H9 (cell line): Measurements from ENCODE around the gene PLD1. TPM values are rescaled to one million over a fixed set of nuclear protein-coding genes. Genes with fewer than 3 reads are reported as not detected.

Experiments used
- DNase-seq: peaks from one replicate; pipeline ENCODE4 v3.0.0-alpha.2; 2017
- H2AFZ ChIP-seq: one replicate; pipeline ENCODE4 v1.6.1; 2013; ENCODE audit warnings: mild to moderate bottlenecking, low read length, control low read depth, moderate library complexity
- H2AK5ac ChIP-seq: 2 replicates; pipeline ENCODE4 v1.6.1; 2013; ENCODE audit warnings: low read length, control low read depth, mixed read lengths; ENCODE audit not compliant: insufficient read length
- H2BK120ac ChIP-seq: one replicate; pipeline ENCODE4 v1.6.1; 2013; ENCODE audit warnings: low read depth, mild to moderate bottlenecking, low read length, control low read depth, inconsistent platforms; ENCODE audit not compliant: poor library complexity, severe bottlenecking
- H2BK12ac ChIP-seq: 2 replicates; pipeline ENCODE4 v1.6.1; 2013; ENCODE audit warnings: low read length, control low read depth, mixed read lengths, low read depth; ENCODE audit not compliant: insufficient read length
- H2BK15ac ChIP-seq: 2 replicates; pipeline ENCODE4 v1.6.1; 2013; ENCODE audit warnings: low read depth, low read length, control low read depth
- H2BK20ac ChIP-seq: one replicate; pipeline ENCODE4 v1.6.1; 2013; ENCODE audit warnings: low read depth, mild to moderate bottlenecking, low read length, control low read depth, inconsistent platforms; ENCODE audit not compliant: poor library complexity, severe bottlenecking
- H2BK5ac ChIP-seq: 2 replicates; pipeline ENCODE4 v1.6.1; 2013; ENCODE audit warnings: low read length, control low read depth, mixed read lengths; ENCODE audit not compliant: insufficient read length
- H3K14ac ChIP-seq: 2 replicates; pipeline ENCODE4 v1.6.1; 2013; ENCODE audit warnings: low read length, control low read depth; ENCODE audit not compliant: insufficient read depth
- H3K18ac ChIP-seq: 2 replicates; pipeline ENCODE4 v1.6.1; 2013; ENCODE audit warnings: low read depth, mild to moderate bottlenecking, mixed read lengths, low read length, control low read depth; ENCODE audit not compliant: insufficient read length
- H3K23ac ChIP-seq: 2 replicates; pipeline ENCODE4 v1.6.1; 2013; ENCODE audit warnings: low read length, control low read depth, mixed read lengths, low read depth; ENCODE audit not compliant: insufficient read length
- H3K23me2 ChIP-seq: 2 replicates; pipeline ENCODE4 v1.6.1; 2013; ENCODE audit warnings: low read depth, mild to moderate bottlenecking, mixed read lengths, low read length, control low read depth; ENCODE audit not compliant: insufficient read length, poor library complexity, severe bottlenecking
- H3K27ac ChIP-seq: 2 replicates; pipeline ENCODE4 v1.5.1; 2013; ENCODE audit warnings: low read length, control low read depth, mixed read lengths, low read depth; ENCODE audit not compliant: insufficient read length
- H3K27me3 ChIP-seq: 2 replicates; pipeline ENCODE4 v1.6.1; 2013; ENCODE audit warnings: low read length, control low read depth, inconsistent platforms; ENCODE audit not compliant: insufficient read depth
- H3K4ac ChIP-seq: 2 replicates; pipeline ENCODE4 v1.6.1; 2013; ENCODE audit warnings: low read depth, mild to moderate bottlenecking, control low read depth, inconsistent platforms, low read length, moderate library complexity
- H3K4me1 ChIP-seq: 2 replicates; pipeline ENCODE4 v1.6.1; 2013; ENCODE audit warnings: low read length, control low read depth, inconsistent platforms; ENCODE audit not compliant: insufficient read depth
- H3K4me2 ChIP-seq: 2 replicates; pipeline ENCODE4 v1.6.1; 2013; ENCODE audit warnings: low read length, control low read depth, mixed read lengths; ENCODE audit not compliant: insufficient read length, insufficient read depth
- H3K56ac ChIP-seq: 2 replicates; pipeline ENCODE4 v1.6.1; 2013; ENCODE audit warnings: low read depth, mild to moderate bottlenecking, mixed read lengths, low read length, control low read depth; ENCODE audit not compliant: insufficient read length
- H3K79me1 ChIP-seq: 2 replicates; pipeline ENCODE4 v1.6.1; 2013; ENCODE audit warnings: low read depth, mild to moderate bottlenecking, moderate library complexity, low read length, control low read depth, inconsistent platforms; ENCODE audit not compliant: insufficient read depth, poor library complexity, severe bottlenecking
- H3K79me2 ChIP-seq: 2 replicates; pipeline ENCODE4 v1.6.1; 2013; ENCODE audit warnings: low read length, control low read depth, inconsistent platforms; ENCODE audit not compliant: insufficient read depth
- H3K9ac ChIP-seq: 2 replicates; pipeline ENCODE4 v1.6.1; 2013; ENCODE audit warnings: low read length, control low read depth, mixed read lengths; ENCODE audit not compliant: insufficient read length; ENCODE audit errors: extremely low read depth
- H3K9me3 ChIP-seq: one replicate; pipeline ENCODE4 v1.6.1; 2013; ENCODE audit warnings: low read depth, low read length, inconsistent platforms; ENCODE audit not compliant: control insufficient read depth
- H3T11ph ChIP-seq: one replicate; pipeline ENCODE4 v1.6.1; 2013; ENCODE audit warnings: mild to moderate bottlenecking, low read length, control low read depth, inconsistent platforms
- H4K20me1 ChIP-seq: one replicate; pipeline ENCODE4 v1.6.1; 2013; ENCODE audit not compliant: control insufficient read depth, insufficient read length, insufficient read depth
- H4K5ac ChIP-seq: 2 replicates; pipeline ENCODE4 v1.6.1; 2013; ENCODE audit warnings: low read depth, mild to moderate bottlenecking, mixed read lengths, low read length, control low read depth; ENCODE audit not compliant: insufficient read length
- H4K8ac ChIP-seq: replicated peaks from 2 replicates; pipeline ENCODE4 v1.6.1; 2013; ENCODE audit warnings: low read length, control low read depth, mixed read lengths, low read depth; ENCODE audit not compliant: insufficient read length
- H4K91ac ChIP-seq: 2 replicates; pipeline ENCODE4 v1.6.1; 2013; ENCODE audit warnings: low read depth, mild to moderate bottlenecking, moderate library complexity, mixed read lengths, low read length, control low read depth; ENCODE audit not compliant: insufficient read length
- H3K27ac Mint-ChIP-seq, 3 experiments: 2 replicates in 2 of 3; 3 replicates in 1 of 3; pipeline ENCODE4 v1.8.0; 2020 to 2021; ENCODE audit warnings: mixed read lengths in 3 of 3, mild to moderate bottlenecking in 1 of 3, moderate library complexity in 1 of 3
- H3K27me3 Mint-ChIP-seq: 2 replicates; pipeline ENCODE4 v1.8.0; 2021; ENCODE audit warnings: low read depth, mild to moderate bottlenecking, moderate library complexity, mixed read lengths
- H3K36me3 Mint-ChIP-seq, 3 experiments: 2 replicates in 2 of 3; 3 replicates in 1 of 3; pipeline ENCODE4 v1.8.0; 2020 to 2021; ENCODE audit warnings: low read depth in 3 of 3, mixed read lengths in 3 of 3; ENCODE audit not compliant: insufficient read depth in 1 of 3
- H3K4me1 Mint-ChIP-seq, 2 experiments: 2 replicates each; pipeline ENCODE4 v1.8.0; 2020; ENCODE audit warnings: mixed read lengths in 2 of 2
- H3K4me3 Mint-ChIP-seq, 2 experiments: 2 replicates in 1 of 2; 3 replicates in 1 of 2; pipeline ENCODE4 v1.8.0; 2020 to 2021; ENCODE audit warnings: mild to moderate bottlenecking in 2 of 2, mixed read lengths in 2 of 2, moderate library complexity in 1 of 2
- H3K9me3 Mint-ChIP-seq, 2 experiments: 2 replicates in 1 of 2; 3 replicates in 1 of 2; pipeline ENCODE4 v1.8.0; 2020; ENCODE audit warnings: mild to moderate bottlenecking in 2 of 2, mixed read lengths in 2 of 2, moderate library complexity in 1 of 2
- CTCF ChIP-seq: fragments of 200-600 bp; sonication (generic); conservative IDR thresholded peaks from 3 replicates; pipeline ENCODE4 v1.8.0; 2021; ENCODE audit warnings: antibody characterized with exemption, mild to moderate bottlenecking
- WGBS: extraction: QIAGEN DNeasy Blood & Tissue Kit; methylation state at CpG from one replicate; pipeline ENCODE4 v1.1.7; 2013; ENCODE audit warnings: missing lambda C conversion rate, low lambda C conversion rate, mixed read lengths; ENCODE audit not compliant: insufficient read length; ENCODE audit errors: extremely low coverage; 5-methylcytosine and 5-hydroxymethylcytosine counted together
- total RNA-seq: library from RNA; stranded (reverse); gene quantifications from 2 replicates; pipeline ENCODE4 v1.2.1, GENCODE V29; 2021

PLD1 gene
- total RNA-seq, 1 experiment from 2014 or later = 1.8 TPM

GRCh38 chr3:171821778-171822358, 11.6 kb upstream of the PLD1 start:
- no peak for DNase-seq
- no peaks in the 10 kb centered on the region for H3K79me1 ChIP-seq
- no peak overlapping the region for H2AFZ ChIP-seq
- no peak overlapping the region for H3K27ac ChIP-seq
- no peak overlapping the region for H2BK20ac ChIP-seq
- TF ChIP-seq CTCF = no peak
- H4K20me1 ChIP-seq = no peaks in the 10 kb centered on the region
- H3K9me3 ChIP-seq = no peaks in the 10 kb centered on the region
- H3K18ac ChIP-seq = no peak overlapping the region
- H3K27me3 Mint-ChIP-seq = no peaks in the 10 kb centered on the region
- no peaks in the 10 kb centered on the region; a peak in 1 of 5 replicates for H3K9me3 Mint-ChIP-seq
- H3K27me3 ChIP-seq = no peaks in the 10 kb centered on the region
- H2BK5ac ChIP-seq = no peak overlapping the region
- no peak overlapping the region for H3K4me2 ChIP-seq
- no peak overlapping the region for H3K14ac ChIP-seq
- no peak overlapping the region for H2BK120ac ChIP-seq
- H4K91ac ChIP-seq = no peak overlapping the region
- H2BK15ac ChIP-seq = no peak overlapping the region
- no peak overlapping the region for H3K4ac ChIP-seq
- peaks cover 10% of the 10 kb centered on the region; the same call in 1 of the 2 replicates for H3K4me1 ChIP-seq
- no peak overlapping the region for H3T11ph ChIP-seq
- no peak overlapping the region for H3K9ac ChIP-seq
- H3K23ac ChIP-seq = no peak overlapping the region
- no CpG with 5 or more reads among the region's 2 CpGs for WGBS
- H3K4me1 Mint-ChIP-seq = peaks cover 20 to 23% of the 10 kb centered on the region in 2 experiments
- H3K4me3 Mint-ChIP-seq = no peak overlapping the region
- H3K79me2 ChIP-seq = no peaks in the 10 kb centered on the region
- H3K27ac Mint-ChIP-seq = no peak overlapping the region; a peak in 1 of 7 replicates
- no peaks in the 10 kb centered on the region for H3K23me2 ChIP-seq
- H3K36me3 Mint-ChIP-seq = 0 out of 7 replicates have a peak, but pooled peaks cover 0 to 1% (median 0%) of the 10 kb centered on the region in 3 experiments
- no peak overlapping the region for H4K8ac ChIP-seq
- no peak overlapping the region for H2AK5ac ChIP-seq
- no peak overlapping the region for H4K5ac ChIP-seq
- no peak overlapping the region for H2BK12ac ChIP-seq
- no peak overlapping the region for H3K56ac ChIP-seq
